ENCODE data around the gene DDX1. TPM values are rescaled to one million over a fixed set of nuclear protein-coding genes. Genes with fewer than 3 reads are reported as not detected.
A peak's percentile ranks its signal among the peaks of the same experiment; 100 is the strongest.

Gene DDX1
- total RNA-seq, 2 donors from 2014 or later = 94.5 to 122 TPM

GRCh38 chr2:15588329-15588919 is 3.2 kb upstream of the DDX1 start:
- peak; percentile 32 for DNase-seq
- no peak for ATAC-seq
- intact Hi-C loops (cut with DNase I) = no loop called here

GRCh38 chr2:15591373-15591691 is 336 bp upstream of the DDX1 start:
- DNase-seq (no peak), ATAC-seq (no peak)
- intact Hi-C loops (cut with DNase I) = no loop called here

- DNase-seq = no peak
- no peak for ATAC-seq
- intact Hi-C loops (cut with DNase I) = no loop called here
These were observed 1.6 kb downstream of the DDX1 start for GRCh38 chr2:15593327-15593705.

DNA sequence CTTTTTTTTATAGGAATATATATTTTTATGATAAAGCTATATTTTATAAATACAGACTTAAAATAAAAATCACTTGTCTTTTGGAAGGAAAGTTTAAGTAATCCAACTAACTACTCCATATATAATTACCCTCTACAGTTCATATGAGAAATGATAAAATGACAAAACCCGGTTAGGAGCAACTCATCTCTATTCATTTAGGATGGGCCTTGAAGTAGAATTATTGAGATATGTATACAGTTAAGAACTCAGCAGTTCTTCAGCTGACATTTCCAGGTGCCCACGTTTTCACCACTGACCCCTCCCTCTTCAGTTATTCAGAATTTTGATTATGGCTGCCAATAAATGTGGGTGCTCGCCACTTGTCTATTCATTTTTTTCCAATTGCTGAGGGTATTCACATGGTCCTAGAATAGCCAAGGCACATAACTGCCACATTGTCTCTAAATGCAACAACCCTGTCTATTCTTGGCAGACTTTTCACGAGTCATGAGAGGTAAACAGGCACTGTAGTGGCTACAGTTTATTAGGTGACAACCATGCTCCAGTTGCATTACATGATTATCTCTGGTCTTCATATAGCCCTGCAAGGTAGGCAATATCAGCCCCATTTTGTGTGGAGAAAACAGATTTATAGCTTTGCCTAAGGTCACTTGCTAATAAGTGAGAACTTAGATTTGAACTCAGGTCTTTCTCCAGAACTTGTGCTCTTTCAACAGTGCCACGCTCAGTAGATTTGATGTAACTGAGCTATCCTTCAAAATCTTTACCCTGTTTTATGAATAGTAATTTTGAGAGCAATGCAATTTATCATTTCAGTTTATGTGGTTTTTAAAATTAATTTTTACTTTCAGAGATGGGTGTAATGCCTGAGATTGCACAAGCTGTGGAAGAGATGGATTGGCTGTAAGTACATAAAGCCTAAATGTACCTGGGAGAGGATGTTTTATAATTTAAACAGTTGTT is 2.9 kb downstream of the DDX1 start:
- intact Hi-C loops (cut with DNase I) = no loop called here
- DNase-seq (no peak), ATAC-seq (no peak)

- ATAC-seq (no peak), DNase-seq (no peak)
- intact Hi-C loops (cut with DNase I) = no loop called here
These were observed 3.8 kb downstream of the DDX1 start for GRCh38 chr2:15595342-15595905.

- intact Hi-C loops (cut with DNase I) = no loop called here
- ATAC-seq = no peak
- DNase-seq = no peak
These were observed 4.3 kb downstream of the DDX1 start for GRCh38 chr2:15595936-15596335.

DNA sequence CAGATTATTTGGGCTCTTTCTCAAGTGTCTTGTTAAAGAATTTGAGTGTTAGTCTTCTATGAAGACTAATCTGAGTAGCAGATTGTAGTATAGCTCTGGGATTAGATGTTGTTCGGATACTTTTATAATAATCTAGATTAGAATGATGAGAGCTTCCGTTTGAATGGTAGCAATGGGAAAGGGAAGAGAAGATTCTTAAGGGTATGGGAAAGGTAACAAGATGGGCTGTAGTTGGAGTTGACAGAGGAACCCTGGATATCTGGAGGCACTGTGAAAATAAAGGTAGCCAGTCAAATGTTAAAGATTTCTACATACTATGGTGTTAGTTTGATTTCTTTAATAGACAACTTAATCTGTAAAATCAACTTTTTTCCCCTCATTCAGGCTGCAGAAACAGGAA is 4.7 kb downstream of the DDX1 start:
- intact Hi-C loops (cut with DNase I) = no loop called here
- DNase-seq (no peak), ATAC-seq (no peak)

DNA sequence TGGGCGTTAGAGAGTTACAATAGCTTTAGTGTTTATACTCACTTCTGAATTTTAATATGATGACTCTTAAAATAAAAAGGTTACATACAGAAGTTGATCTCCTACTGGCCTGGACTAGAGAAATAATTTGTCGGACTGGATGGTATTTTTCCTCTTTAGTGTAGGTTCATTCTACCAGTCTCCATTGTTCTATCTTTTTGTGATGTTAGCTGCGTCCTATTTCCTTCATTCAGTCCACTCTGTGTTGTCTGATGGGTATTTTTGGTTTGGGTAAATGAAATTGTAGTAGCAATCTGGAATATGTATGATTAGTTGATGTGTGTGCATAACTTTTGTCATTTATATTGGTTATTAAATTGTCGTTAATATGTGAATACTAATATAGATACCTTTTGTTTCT is 5.3 kb downstream of the DDX1 start:
- intact Hi-C loops (cut with DNase I) = no loop called here
- ATAC-seq (no peak), DNase-seq (no peak)

DNA sequence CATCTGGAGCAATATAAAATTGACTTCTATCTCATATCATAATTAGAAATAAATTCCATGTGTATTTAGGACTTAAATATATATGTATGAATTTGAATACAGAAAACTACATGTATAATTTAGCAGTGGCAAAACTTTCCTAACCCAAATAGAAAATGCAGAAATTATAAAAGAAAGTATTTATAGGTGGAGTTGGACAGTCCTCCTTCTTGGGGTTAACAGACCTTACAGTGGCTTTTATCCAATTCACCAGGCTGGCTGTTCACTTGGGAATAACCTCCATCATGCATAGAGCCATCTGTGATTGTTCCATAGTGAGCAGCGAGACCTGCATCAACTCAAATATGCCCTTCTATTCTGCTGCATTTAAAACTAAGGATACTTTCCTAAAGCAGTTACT is 8.3 kb downstream of the DDX1 start:
- ATAC-seq (no peak), DNase-seq (no peak)
- intact Hi-C loops (cut with DNase I) = no loop called here

- intact Hi-C loops (cut with DNase I) = no loop called here
- DNase-seq (no peak), ATAC-seq (no peak)
These were observed 10.0 kb downstream of the DDX1 start for GRCh38 chr2:15601681-15602080.

GRCh38 chr2:15602393-15602792 is 10.7 kb downstream of the DDX1 start:
- ATAC-seq (no peak), DNase-seq (no peak)
- intact Hi-C loops (cut with DNase I) = no loop called here

GRCh38 chr2:15603044-15603765 is 11.5 kb downstream of the DDX1 start:
- intact Hi-C loops (cut with DNase I) = no loop called here
- ATAC-seq = no peak

GRCh38 chr2:15603948-15604347 is 12.3 kb downstream of the DDX1 start:
- ATAC-seq (no peak), DNase-seq (no peak)
- intact Hi-C loops (cut with DNase I) = no loop called here

More at GRCh38 chr2:15603044-15603765, 11.5 kb downstream of the DDX1 start:
- no peak for DNase-seq

DNA sequence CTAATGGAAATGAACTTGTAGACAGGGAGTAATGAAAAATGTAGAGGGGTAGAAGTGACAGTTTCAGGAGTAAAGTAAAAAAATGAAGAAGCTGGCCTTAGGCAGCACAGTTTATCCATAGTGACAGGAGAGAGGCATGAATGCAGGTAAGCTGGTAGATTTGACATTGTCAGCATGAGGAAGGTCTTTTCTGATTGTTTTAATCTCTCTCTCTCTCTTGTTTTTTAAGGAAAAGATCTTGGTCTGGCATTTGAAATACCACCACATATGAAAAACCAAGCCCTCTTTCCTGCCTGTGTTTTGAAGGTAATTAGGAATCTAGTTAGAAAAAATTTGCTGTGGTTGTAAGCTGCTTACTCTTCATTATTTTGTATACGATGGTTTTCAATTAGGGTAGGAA is 14.1 kb downstream of the DDX1 start:
- intact Hi-C loops (cut with DNase I) = no loop called here
- no peak for DNase-seq
- no peak for ATAC-seq

- DNase-seq (no peak), ATAC-seq (no peak)
- intact Hi-C loops (cut with DNase I) = no loop called here
These were observed 15.1 kb downstream of the DDX1 start for GRCh38 chr2:15606481-15607441.

- DNase-seq (no peak), ATAC-seq (no peak)
- intact Hi-C loops (cut with DNase I) = no loop called here
These were observed 16.2 kb downstream of the DDX1 start for GRCh38 chr2:15607709-15608391.

DNA sequence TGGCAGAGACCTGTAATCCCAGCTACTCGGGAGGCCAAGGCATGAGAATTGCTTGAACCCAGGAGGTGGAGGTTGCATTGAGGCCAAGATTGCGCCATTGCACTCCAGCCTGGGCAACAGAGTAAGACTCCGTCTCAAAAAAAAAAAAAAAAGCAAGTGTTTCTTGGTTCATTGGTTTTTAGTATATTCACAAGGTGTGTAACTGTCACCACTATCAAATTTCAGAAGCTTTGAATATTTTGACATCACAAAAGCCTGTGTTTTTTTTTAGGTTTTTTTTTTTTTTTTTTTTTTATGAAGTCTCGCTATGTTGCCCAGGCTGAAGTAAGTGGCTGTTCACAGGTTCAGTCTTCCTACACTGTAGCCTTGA is 16.7 kb downstream of the DDX1 start:
- ATAC-seq (no peak), DNase-seq (no peak)
- intact Hi-C loops (cut with DNase I) = no loop called here

- ATAC-seq = no peak
- no peak for DNase-seq
- intact Hi-C loops (cut with DNase I) = no loop called here
These were observed 17.8 kb downstream of the DDX1 start for GRCh38 chr2:15609341-15610042.
